Fibroblast of upper back skin (primary cell): ENCODE data around the gene TSACC.
"Not testable (repeated sequence)": the region's sequence is repeated elsewhere in the genome, so short reads cannot be mapped to it uniquely, and the experiment has no call there.

Experiments used
- DNase-seq: peaks from one replicate; pipeline ENCODE4 v3.0.0-alpha.2; 2013

The TSACC gene

DNA sequence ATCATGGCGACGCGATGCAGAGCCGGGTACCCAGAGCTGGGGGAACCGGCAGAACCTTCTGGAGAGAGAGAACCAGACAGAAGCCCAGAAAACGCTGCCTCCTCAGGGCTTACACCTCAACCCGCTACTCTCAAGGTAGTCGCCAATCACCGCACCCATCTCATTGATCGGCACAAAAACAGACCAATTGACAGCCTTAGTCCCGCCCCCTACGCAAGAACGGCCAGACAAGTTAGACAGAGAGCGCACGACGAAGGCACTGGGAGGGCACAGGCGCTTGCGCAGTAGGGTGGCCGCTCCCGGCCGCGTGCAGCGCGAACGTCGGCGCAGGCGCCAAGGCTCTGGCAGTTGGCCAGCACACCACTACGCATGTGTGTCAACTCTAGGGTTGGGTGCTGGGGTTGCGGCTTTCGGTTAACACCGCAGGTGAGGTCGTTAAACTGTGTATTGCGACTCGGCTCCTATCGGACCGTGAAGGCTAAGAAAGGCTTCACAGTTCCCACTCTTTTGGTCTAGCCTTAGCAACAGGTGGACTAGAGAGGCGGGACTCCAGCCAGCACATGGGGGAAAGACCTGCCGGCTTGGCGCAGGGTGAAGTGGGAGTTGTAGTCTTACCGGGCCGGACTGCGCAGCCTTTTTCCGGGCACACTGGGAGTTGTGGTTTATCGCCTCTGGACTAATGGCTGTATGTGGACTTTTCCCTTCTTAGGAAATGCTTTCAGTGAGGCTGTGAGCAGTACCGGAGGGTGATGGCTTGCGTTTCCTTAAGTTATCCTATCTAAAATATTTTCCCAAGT, at the start of gene TSACC, which contains the start of gene CCT3:
Gene TSACC (plus strand): TSS at position 347 of the 797 bp plus-strand sequence. CDS start 1,232 bp downstream, outside the sequence.
Gene CCT3 (minus strand): TSS at position 113 of the 797 bp plus-strand sequence. CDS start 108 bp downstream, at position 5.
- peak; percentile 100 for DNase-seq

DNA sequence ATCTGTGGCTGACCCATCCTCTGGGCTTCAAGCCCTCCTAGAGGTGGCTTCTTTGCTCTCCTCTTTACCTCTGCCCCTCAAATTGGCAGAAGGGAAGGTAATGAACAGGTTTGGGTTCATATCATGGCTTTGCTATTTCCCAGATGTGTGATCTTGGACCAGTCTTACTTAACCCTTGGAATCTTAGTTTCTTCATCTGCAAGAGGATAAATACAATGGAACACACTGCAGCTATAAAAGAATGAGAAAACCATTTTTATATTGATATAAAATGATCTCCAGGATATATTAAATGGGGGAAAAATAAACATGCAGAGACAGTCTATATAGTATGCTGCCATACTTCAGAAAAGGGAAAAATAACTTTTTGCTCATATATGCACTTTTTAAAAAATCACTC, 48.5 kb upstream of the TSACC start:
- DNase-seq, result no peak

DNA sequence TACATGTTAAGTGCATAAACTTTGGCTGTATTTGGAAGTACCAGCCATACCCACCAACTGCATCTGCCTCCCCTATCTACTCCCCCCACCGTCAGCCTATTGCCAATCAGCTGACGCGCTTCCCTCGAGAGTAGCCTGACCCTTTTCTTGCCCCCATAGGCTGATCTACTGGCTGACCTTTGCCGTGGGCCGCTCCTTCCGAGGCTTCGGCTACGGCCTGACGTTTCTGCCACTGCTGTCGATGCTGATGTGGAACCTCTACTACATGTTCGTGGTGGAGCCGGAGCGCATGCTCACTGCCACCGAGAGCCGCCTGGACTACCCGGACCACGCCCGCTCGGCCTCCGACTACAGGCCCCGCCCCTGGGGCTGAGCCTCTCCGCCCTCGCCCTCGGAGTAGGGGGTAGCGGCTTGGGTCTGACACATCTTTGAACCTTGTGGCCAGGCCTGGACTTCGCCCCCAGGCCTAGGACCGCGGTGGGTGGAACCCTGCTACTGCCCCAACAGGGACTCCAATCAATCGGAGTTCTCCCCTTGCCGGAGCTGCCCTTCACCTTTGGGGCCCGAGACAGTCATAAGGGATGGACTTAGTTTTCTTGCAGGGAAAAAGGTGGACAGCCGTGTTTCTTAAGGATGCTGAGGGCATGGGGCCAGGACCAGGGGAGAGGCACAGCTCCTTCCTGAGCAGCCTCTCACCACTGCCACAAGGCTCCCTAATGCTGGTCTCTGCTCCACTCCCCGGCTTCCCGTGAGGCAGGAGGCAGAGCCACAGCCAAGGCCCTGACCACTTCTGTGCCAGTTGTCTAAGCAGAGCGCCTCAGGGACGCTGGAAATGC, 46.9 kb upstream of the TSACC start:
- DNase-seq, result peak; percentile 75

DNA sequence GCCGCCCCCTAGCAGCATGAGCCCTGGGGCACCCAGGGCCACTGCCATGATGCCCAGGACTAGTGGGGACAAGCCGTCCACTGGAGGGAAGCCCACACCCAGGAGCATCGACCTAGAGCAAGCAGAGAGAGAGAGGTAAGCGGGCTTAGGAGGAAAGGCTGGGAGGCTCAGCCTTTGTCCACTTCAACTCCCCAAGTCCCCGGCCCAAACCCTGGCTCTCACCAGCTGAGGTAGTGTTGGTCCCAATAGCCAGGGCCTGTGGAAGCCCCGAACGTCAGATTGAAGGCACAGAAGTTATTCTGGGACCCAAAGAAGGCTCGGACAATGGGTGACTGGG, 45.3 kb upstream of the TSACC start:
- no peak for DNase-seq

DNA sequence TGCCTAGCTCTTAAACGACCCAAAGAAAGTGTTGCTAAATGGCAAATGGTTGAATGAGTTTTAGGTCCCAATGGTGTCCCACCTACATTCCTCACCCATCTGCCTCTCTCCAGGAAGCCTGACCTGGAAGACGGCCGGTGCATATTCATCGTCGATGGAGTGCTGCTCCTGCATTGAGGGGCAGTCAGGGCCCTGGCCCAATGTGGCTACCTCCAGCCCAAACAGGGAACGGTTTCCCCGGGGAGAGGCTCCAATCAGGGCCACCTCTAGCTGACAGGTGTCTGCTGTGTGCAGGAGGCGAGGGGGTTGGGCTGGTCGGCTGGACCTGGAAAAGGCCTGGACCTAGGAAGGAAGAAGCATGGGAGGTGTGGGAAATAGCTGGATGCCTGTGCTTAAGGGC, 44.4 kb upstream of the TSACC start:
- DNase-seq, result no peak

DNA sequence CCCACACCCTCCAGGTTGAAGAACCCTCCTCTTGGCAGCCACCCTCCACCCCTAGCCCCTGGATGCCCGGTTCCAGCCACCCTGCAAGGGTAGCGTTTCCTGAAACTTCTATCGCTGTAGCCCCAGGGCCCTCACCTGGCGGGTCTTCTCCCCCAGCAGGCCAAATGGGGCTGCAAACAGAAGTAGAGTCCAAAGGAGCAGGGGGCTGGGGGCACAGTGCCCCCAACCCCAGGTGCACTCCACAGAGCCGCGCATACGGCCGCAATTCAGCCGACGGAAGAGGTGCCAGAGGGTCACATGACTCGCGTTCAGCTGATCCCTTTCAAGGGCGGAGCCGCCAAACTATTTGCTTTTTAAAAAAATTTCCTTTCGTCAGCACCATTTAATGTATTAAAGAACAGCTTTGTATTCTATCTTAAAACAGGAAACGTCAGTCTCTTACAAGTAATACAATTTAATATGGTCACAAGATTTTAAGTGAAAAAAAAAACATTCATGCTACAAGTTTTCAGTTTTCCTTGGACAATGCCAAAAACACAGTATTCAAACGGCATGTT, 42.9 kb upstream of the TSACC start, which contains the start of gene GLMP:
Gene GLMP (minus strand): TSS at position 289 of the 557 bp plus-strand sequence. CDS start 34 bp downstream, at position 255.
- DNase-seq, result peak; percentile 63

DNA sequence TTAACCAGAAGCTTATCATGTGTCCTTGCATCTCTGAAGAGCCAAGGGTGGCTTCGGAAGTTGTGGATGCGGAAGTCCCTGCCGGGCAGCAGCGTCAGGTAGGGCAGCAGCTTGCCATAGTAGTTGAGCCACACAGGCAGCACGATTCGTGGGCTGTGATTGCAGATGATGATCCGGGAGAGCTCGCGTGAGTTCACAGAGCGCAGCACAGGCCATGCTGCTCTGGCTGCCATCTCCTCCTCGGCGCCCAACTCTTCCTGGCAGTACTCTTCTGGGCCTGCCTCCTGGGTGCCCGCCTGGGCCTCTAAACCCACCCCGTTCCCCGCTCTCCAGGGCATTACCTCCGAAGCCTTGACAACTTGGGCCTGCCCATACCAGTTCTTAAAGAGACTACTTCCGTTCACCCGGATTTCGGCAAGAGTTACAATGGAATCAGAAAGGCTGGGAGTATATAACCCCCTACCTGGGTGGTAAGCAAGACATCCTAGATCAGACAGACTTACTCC, 39.4 kb upstream of the TSACC start, which contains the start of gene VHLL:
Gene VHLL (minus strand): TSS at position 456 of the 506 bp plus-strand sequence. CDS start 118 bp downstream, at position 338.
- DNase-seq, result no peak

DNA sequence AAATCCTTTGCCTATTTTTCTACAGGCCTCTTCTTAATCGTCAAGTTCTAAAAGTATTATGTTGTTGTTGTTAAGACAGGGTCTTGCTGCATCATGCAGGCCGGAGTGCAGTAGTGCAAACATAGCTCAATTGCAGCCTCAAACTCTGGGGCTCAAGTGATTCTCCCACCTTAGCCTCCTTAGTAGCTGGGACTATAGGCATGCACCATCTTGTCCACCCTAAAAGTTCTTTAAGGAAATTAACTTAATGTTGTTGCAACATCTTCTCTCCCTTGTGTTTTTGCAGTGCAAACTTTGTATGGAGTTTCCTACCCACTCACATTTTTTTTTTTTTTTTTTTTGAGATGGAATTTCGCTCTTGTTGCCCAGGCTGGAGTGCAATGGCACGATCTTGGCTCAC, 35.1 kb upstream of the TSACC start:
- no peak for DNase-seq

DNA sequence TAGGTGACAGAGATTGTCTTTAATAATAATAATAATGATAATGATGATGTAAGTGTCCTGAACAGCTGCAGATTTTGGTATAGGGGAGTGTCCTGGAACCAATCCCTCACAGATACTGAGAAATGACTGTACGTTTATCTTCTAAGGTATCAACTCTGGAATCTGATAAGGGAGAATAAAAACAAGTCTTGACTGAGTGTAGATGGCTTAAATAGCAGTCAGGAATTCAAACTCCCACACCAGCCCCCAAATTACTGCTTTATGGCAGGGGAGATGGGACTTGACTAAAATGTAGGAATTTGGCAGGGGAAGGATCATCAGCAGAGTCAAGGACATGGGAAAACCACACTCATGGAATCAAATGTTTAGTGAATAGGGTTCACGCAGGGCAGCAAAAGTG, 33.1 kb upstream of the TSACC start:
- DNase-seq, result no peak

DNA sequence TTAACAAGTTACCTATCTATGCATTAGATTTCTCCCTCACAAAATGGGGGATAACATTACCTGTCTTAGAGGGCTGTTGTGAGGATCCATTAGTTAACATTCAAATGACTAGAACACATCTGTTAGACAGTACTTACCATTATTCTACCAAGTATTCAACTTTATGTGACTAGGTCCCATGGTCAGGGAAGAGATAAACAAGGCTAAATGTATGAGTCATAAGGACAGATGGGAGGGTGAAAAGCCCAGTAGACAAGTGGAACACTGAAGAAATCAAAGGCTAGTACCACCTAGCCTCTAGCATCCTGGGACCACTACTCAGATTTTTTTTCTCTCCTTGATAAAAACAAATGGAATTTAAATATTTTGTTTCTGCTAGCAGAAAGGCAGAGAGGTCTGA, 30.2 kb upstream of the TSACC start:
- no peak for DNase-seq

DNA sequence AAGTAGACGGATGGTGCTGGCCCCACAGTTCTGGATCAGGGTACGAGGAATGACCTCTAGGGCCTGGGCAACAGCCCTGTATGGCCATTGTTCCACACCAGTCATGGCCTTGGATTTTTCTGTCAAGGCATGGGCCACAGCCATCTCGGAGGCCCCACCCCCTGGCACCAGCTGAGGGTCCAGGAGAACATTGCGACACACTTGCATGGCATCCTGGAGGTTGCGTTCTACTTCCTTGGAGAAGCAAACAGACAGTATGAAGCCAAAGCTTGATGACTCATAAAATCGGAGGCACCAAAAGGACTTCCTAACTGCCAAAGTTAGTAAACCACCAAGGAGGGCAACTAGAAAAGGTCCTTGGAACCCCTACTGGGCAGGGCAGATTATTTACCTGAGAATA, 27.4 kb upstream of the TSACC start:
- no peak for DNase-seq

DNA sequence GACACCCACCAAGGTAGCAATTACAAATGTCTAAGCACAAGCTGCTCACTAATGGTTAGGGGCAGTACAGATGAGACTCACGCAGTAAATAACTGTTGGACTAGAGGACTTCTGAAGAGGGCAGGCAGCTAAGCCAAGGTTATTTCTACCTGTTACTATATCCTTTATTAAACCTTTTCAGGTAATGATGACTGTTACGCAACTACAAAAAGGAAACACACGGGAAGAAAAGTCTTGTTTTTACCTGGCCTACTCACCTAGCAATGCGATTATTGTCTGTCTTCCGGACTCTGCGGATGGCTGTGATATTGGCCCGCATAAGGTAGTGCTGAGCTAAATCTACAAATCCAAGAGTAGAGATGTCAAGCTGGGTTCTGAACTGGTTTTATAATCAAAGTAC, 21.4 kb upstream of the TSACC start:
- no peak for DNase-seq

DNA sequence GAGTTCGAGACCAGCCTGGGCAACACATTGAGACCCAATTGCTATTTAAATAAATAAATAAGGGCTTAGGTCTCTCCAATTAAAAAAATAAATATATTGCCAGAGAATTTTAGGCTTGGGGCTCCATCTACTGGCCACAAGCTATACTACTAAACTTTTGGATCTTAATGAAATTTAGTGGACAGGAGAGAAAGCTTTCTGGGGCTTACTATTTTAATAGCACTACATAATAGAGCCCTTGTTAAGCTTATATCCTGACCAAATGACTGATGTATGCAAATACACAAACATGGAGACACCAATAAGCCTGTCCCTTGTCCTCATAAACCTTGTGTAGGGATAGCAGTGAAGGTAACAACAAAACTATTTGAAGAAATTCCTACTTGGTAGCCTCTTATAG, 18.7 kb upstream of the TSACC start:
- DNase-seq, result peak; percentile 19

DNA sequence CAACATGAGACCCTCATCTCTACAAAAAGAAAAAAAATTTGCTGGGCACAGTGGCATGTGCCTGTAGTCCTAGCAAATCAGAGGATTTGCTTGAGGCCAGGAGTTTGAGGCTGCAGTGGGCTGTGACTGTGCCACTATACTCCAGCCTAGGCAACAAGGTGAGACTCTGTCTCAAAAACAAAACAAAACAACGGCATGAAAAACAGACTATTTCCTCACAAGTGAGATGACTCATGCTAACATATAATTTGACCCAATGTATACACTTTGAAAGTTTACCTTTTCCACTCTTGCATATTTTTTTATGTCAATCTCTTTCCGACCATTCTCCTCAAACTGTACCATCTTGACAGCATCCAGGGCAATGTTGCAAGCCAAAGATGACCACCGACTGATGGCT, 17.8 kb upstream of the TSACC start:
- no peak for DNase-seq

DNA sequence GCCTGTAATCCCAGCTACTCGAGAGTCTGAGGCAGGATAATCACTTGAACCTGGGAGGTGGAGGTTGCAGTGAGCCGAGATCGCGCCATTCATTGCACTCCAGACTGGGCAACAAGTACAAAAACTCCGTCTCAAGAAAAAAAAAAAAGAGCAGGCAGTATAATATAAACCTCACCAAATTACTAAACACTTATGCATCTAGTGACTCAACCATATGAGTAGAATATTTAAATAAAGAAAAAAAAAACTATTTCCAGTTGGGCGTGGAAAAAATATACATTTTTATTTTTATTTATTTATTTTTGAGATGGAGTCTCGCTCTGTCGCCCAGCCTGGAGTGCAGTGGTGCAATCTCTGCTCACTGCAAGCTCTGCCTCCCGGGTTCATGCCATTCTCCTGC, 15.1 kb upstream of the TSACC start:
- not testable (repeated sequence) for DNase-seq

DNA sequence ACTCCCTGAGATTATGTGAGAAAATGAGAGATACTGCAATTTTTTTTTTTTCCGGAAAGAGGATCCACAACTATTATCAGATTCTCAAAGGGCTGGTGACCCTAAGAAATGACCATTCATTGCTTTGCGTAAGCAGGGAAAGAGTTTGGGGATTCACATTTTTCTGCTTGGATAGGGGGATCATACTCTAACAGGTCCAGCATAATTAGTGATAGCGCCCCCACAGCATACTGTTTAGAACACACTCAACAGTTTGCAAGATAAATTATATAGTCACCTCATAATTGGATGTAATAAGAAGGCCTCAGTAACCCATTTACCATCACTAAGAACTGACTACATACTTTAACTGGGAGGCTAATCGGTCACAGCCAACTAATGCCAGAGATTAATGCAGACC, 2.1 kb upstream of the TSACC start:
- DNase-seq, result no peak

DNA sequence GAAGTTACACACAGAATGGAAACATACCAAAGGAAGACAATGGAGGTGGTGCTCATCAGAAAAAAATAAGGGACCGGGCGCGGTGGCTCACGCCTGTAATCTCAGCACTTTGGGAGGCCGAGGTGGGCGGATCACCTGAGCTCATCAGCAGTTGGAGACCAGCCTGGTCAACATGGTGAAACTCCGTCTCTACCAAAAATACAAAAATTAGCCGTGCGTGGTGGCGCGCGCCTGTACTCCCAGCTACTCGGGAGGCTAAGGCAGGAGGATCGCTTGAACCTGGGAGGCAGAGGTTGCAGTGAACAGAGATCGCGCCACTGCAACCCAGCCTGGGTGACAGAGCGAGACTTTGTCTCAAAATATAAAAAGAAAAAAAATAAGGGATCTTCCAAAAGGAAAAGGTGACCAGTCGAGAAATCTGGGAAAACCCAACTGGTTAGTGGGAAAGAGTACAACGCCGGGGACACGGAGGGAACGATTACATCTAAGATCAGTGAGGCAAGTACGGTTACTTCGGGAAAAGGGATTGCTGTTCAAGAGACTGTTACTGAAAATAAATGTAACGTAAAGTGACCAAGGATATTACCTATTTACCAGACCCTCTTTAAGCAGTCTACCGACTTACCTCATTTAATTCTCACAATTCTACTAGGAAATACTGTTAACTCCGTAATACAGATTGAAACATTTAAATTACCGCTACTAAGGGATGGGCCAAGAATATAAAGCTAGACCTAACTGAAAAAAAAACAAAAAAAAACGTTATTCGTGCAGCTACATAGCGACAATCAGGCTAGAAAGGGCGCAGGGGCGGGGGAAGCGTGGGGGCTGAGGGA, 1.1 kb upstream of the TSACC start:
- no peak for DNase-seq

DNA sequence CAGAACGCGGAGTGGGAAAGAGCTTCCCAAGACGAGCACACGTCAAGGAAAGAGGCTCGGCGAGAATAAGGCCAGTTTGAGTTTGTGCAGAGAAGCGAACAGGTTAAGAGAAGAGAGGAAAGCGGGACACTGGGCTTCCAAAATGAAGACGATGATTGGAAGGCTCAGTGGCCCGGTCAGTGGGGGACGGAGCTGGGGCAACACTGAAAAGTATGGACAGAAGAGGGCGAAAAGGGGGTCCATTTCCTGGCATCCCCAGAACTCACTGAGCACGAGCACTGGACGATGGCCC, 492 bp upstream of the TSACC start:
- no peak for DNase-seq

DNA sequence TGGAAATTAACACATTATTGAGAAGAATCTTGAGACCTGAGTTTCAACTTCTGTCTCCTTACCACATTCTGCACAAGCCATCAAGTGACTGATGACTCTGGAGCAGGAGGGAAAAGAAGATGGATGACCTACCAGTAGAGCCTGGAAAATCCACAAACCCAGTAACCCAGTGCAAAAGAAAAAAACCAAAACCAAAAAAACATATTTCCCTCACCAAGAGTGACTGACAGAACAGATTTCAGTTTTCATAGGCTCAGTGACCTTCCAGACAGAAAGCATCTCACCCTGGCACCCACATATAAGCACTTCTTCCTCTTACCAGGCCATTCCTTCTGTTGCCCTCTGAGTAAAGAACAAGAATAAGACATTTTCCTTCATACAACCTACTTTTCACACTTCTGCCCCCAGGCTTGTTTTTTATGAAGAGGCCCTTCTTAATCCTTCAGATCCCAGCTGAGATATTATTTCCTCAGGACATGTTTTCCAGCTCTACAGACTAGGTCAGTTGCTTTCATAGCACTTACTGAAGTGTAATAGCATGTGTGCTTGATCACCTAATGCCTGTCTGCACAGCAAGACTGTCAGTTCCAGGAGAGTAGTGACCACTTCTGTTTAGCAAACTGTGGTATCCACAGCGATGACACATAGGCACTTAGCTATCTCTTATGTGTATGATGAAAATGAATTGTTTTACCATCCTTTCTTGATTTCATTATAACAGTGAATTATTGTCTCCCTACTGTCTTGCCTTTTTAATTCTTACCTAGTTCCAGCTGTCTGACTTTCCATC, 4.0 kb downstream of the TSACC start:
- DNase-seq, result no peak

DNA sequence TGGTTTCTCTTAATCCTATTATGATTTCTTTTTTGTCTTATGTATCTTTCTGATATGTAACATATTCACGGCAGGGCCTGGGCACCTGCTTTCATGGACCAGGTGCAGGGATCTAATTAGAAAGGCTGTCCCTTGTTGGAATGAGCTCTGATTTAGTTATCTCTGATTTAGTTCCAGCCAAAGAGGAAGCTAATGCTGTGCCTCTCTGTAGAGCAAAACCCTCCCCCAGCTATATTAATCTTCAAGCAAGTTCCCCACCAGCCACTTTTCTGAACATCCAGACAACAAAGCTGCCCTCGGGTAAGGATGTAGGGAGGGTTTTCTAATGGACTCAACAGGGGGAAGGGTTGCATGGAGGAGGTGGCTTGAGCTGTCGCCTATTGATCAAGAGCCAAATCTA, 6.1 kb downstream of the TSACC start:
- DNase-seq, result no peak

DNA sequence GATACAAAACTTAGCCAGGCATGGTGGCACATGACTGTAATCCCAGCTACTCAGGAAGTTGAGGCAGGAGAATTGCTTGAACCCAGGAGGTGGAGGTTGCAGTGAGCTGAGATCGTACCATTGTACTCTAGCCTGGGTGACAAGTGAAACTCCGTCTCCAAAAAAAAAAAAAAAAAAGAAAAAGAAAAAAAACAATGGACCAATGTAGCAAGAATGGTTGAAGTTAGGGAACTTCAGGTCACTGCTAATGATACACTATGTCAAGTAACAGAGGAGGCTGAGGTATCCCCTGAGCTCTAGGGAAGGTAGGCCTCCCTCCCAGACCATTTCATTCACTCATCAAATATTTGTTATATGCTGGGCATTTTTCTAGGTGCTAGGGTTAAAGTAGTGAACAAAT, 7.7 kb downstream of the TSACC start:
- DNase-seq, result not testable (repeated sequence)

DNA sequence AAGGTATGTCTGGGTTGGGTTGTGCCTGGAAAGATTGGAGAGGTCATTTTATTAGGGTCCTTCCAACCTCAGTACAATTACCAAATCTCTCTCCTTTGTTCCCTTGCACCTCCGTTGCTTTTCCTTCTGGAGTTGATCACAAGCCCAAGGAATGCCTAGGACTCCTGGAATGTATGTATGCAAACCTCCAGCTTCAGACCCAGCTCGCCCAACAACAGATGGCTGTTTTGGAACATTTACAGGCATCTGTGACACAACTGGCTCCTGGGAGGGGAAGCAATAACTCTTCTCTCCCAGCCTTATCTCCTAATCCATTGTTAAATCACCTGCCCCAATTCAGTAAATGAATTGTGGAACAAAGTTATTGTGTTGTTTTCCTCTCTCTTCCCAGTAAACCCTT, 8.3 kb downstream of the TSACC start:
- DNase-seq, result peak; percentile 79
